ENCODE results near the gene TRIP6.
A peak's percentile ranks its signal among the peaks of the same experiment; 100 is the strongest.

DNA sequence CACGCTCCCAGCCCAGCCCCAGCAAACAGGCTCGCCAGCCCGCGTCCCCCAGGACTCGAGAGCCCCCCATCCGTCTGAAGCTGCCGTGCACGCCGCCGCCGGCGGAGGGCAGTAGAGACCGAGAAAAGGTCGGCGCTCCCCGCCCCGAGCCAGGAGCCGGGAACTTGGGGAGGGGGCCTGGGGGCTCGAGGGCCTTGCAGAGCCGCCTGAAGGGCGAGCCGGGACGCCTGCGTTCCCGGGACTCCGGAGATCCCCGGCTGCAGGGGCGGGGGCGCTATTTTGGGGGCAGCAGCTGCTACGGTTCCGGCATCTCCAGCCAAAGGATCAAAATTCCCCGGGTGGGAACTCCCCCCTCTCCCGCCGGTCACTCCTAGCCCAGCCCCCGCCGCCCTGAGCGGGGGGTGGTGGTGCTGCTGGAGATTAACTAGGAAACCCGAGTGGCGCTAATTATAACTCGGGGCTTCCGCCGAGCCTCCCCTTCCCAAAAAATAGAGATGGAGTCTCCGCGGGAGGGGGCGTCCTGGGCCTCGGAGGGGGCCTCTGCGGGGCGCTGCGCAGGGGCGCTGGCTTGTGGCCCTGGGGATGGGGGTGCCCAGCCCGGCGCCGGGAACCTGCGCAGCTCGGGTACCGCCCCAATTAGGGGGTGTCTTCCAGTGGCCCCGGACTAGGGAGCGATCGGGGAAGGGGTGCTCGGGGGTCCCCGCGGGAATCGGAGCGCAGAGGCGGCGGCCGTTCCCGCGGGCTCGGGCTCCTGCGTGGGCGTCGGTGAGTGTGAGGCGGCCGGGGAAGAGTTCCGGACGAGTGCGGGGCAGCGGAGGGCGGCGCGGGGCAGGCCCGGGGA lies 27.9 kb downstream of the TRIP6 start:
- TF ChIP-seq, protein P1, sequence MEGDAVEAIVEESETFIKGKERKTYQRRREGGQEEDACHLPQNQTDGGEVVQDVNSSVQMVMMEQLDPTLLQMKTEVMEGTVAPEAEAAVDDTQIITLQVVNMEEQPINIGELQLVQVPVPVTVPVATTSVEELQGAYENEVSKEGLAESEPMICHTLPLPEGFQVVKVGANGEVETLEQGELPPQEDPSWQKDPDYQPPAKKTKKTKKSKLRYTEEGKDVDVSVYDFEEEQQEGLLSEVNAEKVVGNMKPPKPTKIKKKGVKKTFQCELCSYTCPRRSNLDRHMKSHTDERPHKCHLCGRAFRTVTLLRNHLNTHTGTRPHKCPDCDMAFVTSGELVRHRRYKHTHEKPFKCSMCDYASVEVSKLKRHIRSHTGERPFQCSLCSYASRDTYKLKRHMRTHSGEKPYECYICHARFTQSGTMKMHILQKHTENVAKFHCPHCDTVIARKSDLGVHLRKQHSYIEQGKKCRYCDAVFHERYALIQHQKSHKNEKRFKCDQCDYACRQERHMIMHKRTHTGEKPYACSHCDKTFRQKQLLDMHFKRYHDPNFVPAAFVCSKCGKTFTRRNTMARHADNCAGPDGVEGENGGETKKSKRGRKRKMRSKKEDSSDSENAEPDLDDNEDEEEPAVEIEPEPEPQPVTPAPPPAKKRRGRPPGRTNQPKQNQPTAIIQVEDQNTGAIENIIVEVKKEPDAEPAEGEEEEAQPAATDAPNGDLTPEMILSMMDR (IDR thresholded peaks at IDR 0.05): peak; percentile 84
- TF ChIP-seq EZH2 (IDR thresholded peaks at IDR 0.05; ENCODE audit: borderline replicate concordance, insufficient read depth, low read depth, low read length, poor library complexity, severe bottlenecking): peak; percentile 70

Data from B cell (primary cell).